ENCODE data around the gene BDNF.

- TF ChIP-seq, protein P1, sequence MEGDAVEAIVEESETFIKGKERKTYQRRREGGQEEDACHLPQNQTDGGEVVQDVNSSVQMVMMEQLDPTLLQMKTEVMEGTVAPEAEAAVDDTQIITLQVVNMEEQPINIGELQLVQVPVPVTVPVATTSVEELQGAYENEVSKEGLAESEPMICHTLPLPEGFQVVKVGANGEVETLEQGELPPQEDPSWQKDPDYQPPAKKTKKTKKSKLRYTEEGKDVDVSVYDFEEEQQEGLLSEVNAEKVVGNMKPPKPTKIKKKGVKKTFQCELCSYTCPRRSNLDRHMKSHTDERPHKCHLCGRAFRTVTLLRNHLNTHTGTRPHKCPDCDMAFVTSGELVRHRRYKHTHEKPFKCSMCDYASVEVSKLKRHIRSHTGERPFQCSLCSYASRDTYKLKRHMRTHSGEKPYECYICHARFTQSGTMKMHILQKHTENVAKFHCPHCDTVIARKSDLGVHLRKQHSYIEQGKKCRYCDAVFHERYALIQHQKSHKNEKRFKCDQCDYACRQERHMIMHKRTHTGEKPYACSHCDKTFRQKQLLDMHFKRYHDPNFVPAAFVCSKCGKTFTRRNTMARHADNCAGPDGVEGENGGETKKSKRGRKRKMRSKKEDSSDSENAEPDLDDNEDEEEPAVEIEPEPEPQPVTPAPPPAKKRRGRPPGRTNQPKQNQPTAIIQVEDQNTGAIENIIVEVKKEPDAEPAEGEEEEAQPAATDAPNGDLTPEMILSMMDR (conservative IDR thresholded peaks at IDR 0.05): no peak
- TF ChIP-seq EZH2 (IDR thresholded peaks at IDR 0.05; ENCODE audit: low read depth): no peak
Measured at GRCh38 chr11:27716835-27717234, 16.6 kb upstream of the BDNF start.

Data from PC-9 (cell line).